PFSK-1 (cell line): Measurements from ENCODE around the gene MAPK8IP3.

Source experiments
- POLR2AphosphoS5 ChIP-seq: IDR thresholded peaks from 2 replicates; pipeline ENCODE4 v1.6.1; 2012; ENCODE audit warnings: low read depth, mild to moderate bottlenecking, control low read depth, low read length, moderate library complexity
- SIN3A ChIP-seq: IDR thresholded peaks from 2 replicates; pipeline ENCODE4 v1.6.1; 2012; ENCODE audit warnings: mild to moderate bottlenecking, low read length, moderate library complexity, borderline replicate concordance; ENCODE audit not compliant: insufficient read depth
- TAF1 ChIP-seq: IDR thresholded peaks from 2 replicates; pipeline ENCODE4 v1.6.1; 2012; ENCODE audit warnings: low read length, control low read depth, borderline replicate concordance; ENCODE audit not compliant: insufficient read depth
- TF ChIP-seq, protein P1 (sequence below), 2 experiments: IDR thresholded peaks; 2 replicates each; pipeline versions ENCODE4 v1.6.1 to v1.8.0; 2011 to 2012; ENCODE audit warnings: low read depth in 2 of 2, low read length in 2 of 2, control low read depth in 1 of 2, inconsistent platforms in 1 of 2, mild to moderate bottlenecking in 1 of 2, moderate library complexity in 1 of 2; ENCODE audit not compliant: insufficient read depth in 1 of 2

DNA sequence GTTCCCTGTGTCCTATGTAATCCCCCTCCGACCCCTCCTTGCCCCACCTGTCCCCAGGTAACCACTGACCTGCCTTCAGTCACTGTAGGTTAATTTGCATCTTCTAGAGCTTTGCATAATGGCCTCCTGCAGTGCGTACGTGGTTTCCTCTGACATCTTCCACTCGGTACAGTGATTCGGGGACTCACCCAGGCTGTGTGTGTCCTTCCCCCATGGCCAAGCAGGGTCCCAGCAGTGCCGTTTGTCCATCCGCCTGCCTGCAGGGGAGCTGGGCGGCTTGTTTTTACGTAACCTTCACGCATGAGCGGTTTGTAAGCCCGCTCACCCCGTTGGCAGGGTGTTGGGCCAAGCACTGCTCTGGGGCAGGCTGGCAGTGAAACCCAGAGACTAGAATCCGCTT is 7.9 kb downstream of the MAPK8IP3 start:
- TF ChIP-seq POLR2AphosphoS5, result no peak
- TF ChIP-seq TAF1, result no peak
- no peak for TF ChIP-seq SIN3A
- TF ChIP-seq, protein P1, sequence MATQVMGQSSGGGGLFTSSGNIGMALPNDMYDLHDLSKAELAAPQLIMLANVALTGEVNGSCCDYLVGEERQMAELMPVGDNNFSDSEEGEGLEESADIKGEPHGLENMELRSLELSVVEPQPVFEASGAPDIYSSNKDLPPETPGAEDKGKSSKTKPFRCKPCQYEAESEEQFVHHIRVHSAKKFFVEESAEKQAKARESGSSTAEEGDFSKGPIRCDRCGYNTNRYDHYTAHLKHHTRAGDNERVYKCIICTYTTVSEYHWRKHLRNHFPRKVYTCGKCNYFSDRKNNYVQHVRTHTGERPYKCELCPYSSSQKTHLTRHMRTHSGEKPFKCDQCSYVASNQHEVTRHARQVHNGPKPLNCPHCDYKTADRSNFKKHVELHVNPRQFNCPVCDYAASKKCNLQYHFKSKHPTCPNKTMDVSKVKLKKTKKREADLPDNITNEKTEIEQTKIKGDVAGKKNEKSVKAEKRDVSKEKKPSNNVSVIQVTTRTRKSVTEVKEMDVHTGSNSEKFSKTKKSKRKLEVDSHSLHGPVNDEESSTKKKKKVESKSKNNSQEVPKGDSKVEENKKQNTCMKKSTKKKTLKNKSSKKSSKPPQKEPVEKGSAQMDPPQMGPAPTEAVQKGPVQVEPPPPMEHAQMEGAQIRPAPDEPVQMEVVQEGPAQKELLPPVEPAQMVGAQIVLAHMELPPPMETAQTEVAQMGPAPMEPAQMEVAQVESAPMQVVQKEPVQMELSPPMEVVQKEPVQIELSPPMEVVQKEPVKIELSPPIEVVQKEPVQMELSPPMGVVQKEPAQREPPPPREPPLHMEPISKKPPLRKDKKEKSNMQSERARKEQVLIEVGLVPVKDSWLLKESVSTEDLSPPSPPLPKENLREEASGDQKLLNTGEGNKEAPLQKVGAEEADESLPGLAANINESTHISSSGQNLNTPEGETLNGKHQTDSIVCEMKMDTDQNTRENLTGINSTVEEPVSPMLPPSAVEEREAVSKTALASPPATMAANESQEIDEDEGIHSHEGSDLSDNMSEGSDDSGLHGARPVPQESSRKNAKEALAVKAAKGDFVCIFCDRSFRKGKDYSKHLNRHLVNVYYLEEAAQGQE (IDR thresholded peaks at IDR 0.05; ENCODE audit: insufficient read depth in 1 of 2, low read depth in 2 of 2, low read length in 2 of 2), result no peak
